Measurements from ENCODE around the gene MYO6.

MYO6 gene

DNA sequence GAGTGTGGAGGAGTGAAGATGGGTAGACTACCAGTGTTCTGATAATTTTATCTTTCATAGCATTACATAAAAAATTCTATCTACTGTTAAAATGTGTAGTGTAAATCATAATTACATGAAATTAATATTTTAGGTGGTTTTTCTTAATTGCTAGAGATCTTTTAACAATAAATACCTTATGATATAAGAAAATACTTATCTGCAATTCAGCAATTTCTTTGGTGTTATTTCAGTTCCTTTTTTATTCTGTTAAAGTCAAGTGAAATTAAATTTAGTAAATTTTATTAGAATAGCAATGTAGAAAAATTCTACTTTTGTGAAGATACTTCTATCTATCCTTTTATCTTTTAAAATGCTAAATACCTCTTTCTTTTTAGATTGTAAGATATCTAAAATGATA is 219.1 kb downstream of the MYO6 start:
- DNase-seq, result no peak

Data from hematopoietic multipotent progenitor cell treated with erythropoietin and hydrocortisone succinate and interleukin-3 and kit ligand, for 6 days (in vitro differentiated cells).